GM23248 (cell line): ENCODE results near the gene CDCA8.

Experiments
- EZH2 ChIP-seq: fragments of 200-600 bp; sonication (generic); IDR thresholded peaks from 2 replicates; pipeline ENCODE4 v1.6.1; 2018; ENCODE audit warnings: antibody characterized with exemption, mild to moderate bottlenecking; ENCODE audit not compliant: insufficient read depth, poor library complexity, severe bottlenecking
- EZH2phosphoT487 ChIP-seq: fragments of 200-600 bp; sonication (generic); IDR thresholded peaks from 2 replicates; pipeline ENCODE4 v1.6.1; 2018; ENCODE audit warnings: antibody characterized with exemption, moderate library complexity, mild to moderate bottlenecking, low read depth; ENCODE audit not compliant: insufficient read depth

- TF ChIP-seq EZH2, result no peak
- TF ChIP-seq EZH2phosphoT487, result no peak
These were observed 42.6 kb downstream of the CDCA8 start for GRCh38 chr1:37734629-37735591.
